AML-193 (cell line): ENCODE measurements around the gene FMO4.
A peak's percentile ranks its signal among the peaks of the same experiment; 100 is the strongest.
"Not testable (repeated sequence)": the region's sequence is repeated elsewhere in the genome, so short reads cannot be mapped to it uniquely, and the experiment has no call there.

Source experiments
- DNase-seq, 2 experiments: peaks; one replicate each; lab custom pipeline; 2025; lab: John Stamatoyannopoulos, UW

FMO4 gene

DNA sequence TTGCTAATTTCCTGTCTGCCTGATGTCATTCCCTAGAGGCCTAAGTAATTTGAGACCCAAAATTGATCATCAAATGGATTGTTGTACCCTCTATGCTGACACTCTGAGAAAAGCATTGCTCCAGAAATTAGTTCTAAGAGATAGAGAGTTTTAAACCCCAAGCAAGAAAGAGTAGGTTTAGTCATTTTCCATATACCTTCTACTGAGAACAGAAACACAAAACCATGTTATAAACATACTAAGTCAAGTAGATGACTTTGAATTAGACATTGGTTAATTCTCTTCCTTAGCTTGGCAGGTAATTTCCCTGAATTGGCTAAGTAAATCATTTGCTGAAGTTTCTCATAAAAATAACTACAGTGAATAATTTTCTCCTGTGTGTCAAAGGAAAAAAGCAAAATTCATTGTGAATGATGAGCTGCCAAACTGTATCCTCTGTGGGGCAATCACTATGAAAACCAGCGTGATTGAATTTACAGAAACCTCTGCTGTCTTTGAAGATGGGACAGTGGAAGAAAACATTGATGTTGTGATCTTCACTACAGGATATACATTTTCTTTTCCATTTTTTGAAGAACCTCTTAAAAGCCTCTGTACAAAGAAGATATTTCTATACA lies 20.1 kb downstream of the FMO4 start:
- DNase-seq = no peak

DNA sequence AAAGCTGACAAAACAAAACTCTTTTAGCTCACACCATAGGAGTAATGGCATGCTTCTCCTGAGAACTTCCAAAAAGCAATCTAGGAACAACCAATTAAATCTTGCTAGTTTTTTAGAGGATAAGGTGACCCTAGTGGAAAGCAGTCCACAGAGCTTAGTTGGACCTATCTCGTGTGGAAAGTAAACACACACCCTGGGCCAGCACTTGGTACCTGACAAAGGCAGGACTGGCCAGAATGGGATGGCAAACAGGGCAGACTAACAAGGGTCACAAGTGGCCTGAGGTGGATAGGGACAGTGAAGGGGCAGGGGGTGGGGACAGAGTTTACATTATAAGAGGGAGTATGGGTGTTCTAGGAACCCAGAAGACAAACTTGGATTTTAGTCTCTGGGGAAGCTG lies 22.0 kb downstream of the FMO4 start:
- DNase-seq = no peak

DNA sequence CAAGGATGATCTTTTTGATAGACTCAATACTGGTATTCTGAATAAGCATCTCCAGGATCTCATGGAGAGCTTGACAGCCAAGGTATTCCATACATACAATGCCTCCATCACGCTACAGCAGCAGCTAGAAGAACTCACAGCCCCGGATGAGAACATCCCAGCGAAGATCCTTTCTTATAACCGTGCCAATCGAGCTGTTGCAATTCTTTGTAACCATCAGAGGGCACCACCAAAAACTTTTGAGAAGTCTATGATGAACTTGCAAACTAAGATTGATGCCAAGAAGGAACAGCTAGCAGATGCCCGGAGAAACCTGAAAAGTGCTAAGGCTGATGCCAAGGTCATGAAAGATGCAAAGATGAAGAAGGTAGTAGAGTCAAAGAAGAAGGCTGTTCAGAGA lies 25.4 kb downstream of the FMO4 start:
- DNase-seq = not testable (repeated sequence)

DNA sequence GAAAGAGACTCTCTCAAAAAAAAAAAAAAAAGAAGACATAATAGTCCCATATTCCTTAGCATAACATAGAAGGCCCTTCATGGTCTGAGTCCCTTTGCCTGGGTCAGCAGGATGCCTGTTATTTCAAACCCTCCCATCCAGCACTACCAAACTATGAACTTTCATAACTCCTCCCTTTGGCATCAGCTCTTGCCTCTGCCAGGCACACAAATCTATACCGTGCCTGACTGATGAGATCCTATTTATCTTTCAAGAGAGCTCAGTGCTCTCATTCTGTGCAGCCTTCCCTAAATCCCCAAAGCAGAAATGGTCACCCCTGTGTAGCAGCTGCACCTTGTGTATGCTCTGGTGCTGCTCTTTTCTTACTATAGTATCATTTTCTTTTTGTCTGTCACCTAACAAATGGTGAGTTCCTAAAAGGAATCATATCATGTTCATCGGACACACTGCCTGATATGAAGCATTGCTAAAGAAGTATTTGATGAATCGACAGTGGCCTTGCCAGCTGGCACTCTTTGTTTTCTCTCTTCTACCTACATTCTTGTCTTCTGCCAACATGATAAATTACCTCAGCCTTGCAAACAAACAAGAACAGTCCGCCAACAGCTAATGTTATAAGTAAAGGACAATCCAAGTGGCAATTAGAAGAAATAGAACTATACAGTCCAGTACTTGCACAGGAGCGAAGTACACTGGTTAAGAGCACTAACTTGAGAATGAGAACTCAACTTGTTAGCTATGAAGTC lies 29.9 kb downstream of the FMO4 start:
- no peak for DNase-seq

DNA sequence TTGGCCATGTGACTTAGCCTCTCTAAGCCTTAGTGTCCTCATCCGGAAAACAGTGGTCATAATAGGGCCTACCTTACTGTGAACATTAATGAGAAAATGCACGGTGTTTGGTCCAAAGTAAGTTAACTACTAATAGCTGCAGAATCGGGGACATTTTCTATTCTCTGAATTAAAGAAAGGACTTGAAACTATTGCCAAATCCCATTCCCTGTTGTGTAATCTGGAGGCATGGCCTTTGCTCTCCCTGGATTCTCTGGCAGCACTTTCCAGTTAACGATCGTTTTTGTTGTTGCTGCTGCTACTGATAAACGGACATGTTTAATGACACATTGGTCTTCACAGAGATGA lies 30.5 kb downstream of the FMO4 start:
- no peak for DNase-seq

DNA sequence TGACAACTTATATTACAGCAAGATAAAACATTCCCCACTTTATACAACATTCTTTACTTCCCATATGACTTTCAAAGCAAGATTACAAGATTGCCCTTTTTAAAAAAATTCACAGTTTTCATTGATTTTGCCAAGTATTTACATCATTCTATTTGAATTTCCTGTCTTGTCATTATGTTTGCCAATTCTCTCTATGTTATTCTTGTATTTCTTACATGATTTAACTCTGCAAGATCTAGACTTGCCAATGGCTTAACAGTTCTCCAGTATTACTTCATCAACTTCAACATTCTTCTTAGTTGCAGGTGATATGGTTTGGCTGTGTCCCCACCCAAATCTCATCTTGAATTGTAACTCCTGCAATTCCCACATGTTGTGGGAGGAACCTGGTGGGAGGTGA lies 31.6 kb downstream of the FMO4 start:
- no peak for DNase-seq

DNA sequence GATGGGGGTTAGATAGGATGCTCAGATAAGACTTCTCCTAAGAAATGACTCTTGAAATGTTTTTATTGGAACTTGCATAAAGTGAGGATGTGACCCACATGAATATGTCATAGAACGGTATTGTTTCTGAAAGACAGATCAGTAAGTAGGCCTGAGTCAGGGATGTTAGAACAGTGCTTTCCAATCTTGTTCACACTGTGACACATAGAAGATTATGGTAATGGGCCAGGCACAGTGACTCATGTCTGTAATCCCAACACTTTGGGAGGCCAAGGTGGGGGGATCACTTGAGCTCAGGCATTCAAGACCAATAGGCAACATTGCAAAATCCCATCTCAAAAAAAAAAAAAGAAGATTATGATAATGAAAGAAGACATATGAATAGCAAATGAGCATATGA lies 32.9 kb downstream of the FMO4 start:
- DNase-seq = no peak

DNA sequence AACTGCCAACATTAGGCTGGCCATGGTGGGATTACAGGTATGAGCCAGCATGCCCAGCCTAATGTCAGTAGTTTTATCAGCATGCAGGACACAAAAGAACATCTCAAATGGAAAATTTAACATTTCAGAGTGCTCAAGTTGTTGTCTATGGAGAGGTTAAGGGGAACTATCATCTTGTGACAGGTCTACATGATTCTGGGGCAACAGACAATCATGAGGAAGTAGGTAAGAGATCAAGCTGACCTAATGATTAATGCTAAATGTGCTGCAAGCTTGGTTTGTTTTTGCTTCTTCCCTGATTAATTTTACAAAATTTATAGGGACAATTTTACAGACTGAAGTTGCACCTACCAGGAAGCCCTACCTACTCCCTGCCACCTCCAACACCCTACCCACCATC lies 36.6 kb downstream of the FMO4 start:
- DNase-seq = no peak

- DNase-seq = no peak
Observed at GRCh38 chr1:171351961-171352360, 38.0 kb downstream of the FMO4 start.

DNA sequence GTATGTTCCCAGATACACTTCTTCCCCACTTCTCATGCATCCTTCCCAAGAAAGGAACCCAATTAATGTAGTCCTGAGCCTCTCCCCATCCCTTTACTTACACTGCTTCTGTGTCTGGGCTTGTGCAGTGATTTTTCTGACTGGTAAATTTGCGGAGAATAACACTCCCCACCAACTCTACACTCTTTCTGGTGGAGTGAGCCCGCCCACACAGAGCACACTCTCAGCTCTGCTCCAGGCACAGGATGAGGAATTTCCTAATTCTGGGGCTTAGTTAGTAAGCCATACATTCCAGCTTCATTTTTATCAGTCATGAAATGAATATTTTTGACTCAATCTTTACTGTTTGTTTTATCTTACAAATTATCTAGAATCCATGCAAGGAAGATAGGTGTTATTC lies 38.6 kb downstream of the FMO4 start:
- no peak for DNase-seq

GRCh38 chr1:171355727-171356126 lies 41.7 kb downstream of the FMO4 start:
- no peak for DNase-seq

GRCh38 chr1:171357179-171357578 lies 43.2 kb downstream of the FMO4 start:
- DNase-seq = no peak

DNA sequence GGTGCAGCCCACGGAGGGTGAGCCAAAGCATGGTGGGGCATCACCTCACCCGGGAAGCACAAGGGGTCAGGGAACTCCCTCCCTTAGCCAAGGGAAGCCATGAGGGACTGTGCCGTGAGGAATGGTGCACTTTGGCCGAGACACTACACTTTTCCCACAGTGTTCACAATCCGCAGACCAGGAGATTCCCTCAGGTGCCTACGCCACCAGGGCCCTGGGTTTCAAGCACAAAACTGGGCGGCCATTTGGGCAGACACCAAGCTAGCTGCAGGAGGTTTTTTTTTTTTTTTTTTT lies 45.3 kb downstream of the FMO4 start:
- DNase-seq = not testable (repeated sequence)

DNA sequence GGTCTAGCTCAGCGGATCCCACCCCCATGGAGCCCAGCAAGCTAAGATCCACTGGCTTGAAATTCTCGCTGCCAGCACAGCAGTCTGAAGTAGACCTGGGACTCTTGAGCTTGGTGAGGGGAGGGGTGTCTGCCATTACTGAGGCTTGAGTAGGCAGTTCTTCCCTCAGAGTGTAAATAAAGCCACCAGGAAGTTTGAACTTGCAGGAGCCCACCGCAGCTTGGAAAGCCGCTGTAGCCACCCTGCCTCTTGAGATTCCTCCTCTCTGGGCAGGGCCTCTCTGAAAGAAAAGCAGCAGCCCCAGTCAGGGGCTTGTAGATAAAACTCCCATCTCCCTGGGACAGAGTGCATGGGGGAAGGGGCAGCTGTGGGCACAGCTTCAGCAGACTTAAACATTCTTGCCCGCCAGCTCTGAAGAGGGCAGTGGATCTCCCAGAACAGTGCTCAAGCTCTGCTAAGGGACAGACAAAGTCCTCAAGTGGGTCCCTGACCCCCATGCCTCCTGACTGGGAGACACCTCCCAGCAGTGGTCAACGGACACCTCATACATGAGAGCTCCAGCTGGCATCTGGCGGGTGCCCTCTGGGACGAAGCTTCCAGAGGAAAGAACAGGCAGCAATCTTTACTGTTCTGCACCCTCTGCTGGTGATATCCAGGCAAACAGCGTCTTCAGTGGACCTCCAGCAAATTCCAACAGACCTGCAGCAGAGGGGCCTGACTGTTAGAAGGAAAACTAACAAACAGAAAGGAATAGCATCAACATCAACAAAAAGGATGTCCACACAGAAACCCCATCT lies 45.9 kb downstream of the FMO4 start:
- DNase-seq = not testable (repeated sequence)

DNA sequence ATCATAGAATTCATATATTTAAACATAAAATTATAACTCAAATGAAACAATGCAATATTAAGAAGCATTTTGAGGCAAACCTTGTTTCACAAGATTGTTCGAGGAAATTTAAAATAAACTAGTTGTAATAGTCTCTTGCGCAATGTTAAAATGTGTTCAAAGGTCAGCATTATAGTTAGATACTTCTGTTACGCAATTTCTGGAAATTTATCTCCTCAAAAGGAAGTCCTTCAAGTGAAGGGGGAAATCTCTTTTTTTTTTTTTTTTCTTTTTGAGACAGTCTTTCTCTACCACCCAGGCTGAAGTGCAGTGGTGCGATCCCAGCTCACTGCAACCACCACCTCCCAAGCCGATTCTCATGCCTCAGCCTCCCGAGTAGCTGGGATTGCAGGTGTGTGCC lies 52.1 kb downstream of the FMO4 start:
- DNase-seq = peak; percentile 86 to 87

DNA sequence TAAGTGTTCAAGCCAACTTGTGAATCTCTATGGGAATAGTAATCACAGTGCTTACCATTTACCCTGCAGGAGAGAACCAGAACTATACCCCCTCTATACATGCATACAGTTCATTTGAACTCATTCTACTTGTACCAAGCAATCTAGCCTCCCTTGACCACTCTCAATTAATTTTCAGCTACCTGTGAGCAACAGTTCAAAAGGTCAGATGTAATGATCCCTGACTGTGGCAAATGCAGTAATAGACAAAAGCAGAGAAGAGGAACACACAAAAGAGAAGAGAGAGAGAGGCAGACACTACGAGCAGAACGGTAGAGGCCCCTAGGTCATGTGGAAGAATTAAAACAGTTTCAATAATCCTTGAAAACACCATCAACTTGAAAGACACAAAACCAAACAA lies 52.8 kb downstream of the FMO4 start:
- DNase-seq = no peak

- no peak for DNase-seq
Observed at GRCh38 chr1:171367436-171367835, 53.5 kb downstream of the FMO4 start.

DNA sequence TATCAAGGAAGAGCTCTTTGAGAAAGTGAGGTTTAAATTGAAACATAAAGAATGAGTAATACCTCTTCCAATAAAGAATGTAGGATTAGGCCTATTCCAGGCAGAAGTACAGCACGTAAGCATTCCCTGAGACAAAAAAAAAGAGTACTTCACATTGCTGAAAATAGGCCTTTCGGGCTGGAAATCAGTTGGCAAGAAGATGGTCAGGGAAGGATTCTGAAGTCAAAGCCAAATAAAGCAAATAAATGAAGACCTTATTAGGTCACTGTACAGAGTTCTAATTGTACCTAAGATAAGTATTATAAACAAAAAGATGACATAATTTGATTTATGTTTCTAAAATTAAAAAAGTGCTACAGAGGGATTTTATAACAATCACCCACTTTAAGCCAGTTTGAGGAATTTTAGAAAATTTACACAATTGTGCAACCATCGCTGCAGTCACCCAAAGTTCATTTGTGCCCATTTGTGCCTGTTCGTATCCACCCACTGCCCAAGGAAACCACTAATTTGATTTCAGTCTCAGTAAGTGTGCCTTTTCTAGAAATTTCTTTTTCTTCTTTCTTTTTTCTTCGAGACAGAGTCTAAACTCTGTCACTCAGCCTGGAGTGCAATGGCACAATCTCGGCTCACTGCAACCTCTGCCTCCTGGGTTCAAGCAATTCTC lies 58.6 kb downstream of the FMO4 start:
- no peak for DNase-seq

DNA sequence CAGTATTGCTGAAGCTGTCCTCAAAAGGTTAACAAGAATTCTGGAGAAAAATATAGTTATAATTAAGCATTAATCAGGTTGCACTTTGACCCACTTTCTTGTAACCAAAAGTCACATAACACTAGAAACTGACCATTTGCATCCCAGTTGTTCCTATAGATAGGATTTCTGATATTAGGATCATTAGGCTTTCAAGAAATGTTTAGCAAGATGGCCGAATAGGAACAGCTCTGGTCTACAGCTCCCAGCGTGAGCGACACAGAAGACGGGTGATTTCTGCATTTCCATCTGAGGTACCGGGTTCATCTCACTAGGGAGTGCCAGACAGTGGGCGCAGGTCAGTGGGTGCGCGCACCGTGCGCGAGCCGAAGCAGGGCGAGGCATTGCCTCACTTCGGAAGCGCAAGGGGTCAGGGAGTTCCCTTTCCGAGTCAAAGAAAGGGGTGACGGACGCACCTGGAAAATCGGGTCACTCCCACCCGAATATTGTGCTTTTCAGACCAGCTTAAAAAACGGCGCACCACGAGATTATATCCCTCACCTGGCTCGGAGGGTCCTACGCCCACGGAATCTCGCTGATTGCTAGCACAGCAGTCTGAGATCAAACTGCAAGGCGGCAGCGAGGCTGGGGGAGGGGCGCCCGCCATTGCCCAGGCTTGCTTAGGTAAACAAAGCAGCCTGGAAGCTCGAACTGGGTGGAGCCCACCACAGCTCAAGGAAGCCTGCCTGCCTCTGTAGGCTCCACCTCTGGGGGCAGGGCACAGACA lies 59.6 kb downstream of the FMO4 start:
- DNase-seq = not testable (repeated sequence)

- no peak for DNase-seq
Observed at GRCh38 chr1:171379846-171380245, 65.9 kb downstream of the FMO4 start.

DNA sequence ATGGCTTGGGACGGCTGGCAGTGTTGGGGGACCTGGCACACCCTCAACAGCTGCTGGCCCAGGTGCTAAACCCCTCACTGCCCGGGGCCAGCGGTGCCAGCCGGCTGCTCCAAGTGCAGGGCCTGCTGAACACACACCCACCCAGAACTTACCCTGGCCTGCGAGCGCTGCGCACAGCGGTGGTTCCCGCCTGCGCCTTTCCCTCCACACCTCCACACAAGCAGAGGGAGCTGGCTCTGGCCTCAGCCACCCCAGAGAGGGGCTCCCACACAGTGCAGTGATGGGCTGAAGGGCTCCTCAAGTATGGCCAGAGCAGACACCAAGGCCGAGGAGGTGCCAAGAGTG lies 67.9 kb downstream of the FMO4 start:
- DNase-seq = no peak

GRCh38 chr1:171384496-171384895 lies 70.5 kb downstream of the FMO4 start:
- no peak for DNase-seq
